ENCODE data around the gene ELF1.
"Not testable (repeated sequence)": the region's sequence is repeated elsewhere in the genome, so short reads cannot be mapped to it uniquely, and the experiment has no call there.

The ELF1 gene

DNA sequence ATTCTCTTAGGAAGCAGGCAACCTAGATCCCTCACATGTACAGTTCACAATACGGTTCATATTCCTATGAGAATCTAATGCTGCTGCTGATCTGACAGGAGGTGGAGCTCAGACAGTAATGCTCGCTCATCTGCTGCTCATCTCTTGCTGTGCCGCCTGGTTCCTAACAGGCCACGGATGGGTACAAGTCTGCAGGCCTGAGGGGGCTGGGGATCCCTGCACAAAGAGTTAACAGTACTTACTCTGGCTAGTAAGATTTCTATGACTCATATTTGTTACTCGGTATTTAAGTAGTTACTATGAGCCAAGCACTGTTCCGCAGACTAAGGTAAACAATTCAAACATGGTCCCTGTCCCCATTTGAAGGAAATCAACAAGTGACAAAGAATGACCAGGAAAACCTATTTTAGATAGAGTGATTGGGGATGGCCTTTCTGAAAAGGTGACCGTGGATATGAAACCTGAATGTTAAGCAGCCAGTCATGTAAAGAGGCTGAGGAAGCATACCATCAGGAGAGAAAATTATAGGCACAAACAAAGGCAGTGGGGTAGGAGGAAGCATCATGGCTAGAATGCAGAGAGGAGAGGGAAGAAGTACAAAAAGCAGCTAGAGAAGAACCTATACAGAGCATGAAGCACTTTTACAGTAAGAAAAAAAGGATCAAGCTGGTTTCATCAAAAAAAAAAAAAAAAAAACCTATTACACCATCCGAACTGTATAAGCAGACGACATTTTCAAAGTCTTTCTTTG, 21.6 kb upstream of the ELF1 start:
- no peak for FAIRE-seq

DNA sequence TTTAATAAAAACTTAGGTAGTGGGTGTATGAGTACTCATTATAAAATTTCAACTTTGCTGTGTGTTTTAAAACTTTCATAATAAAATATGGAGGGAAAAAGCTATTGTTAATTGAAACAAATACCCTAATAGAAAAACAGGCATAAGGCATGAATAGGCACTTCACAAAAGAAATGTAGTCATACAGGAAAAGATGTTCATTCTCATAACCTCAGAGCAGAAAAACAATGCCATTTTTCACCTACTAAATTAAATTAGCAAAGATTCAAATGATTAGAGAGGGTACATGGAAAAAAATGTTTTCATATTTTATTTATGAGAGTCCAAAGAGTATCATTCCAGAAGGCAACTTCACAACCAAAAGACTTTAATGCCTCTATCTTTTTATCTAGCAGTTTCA, 20.6 kb upstream of the ELF1 start:
- peak; percentile 24 for FAIRE-seq

DNA sequence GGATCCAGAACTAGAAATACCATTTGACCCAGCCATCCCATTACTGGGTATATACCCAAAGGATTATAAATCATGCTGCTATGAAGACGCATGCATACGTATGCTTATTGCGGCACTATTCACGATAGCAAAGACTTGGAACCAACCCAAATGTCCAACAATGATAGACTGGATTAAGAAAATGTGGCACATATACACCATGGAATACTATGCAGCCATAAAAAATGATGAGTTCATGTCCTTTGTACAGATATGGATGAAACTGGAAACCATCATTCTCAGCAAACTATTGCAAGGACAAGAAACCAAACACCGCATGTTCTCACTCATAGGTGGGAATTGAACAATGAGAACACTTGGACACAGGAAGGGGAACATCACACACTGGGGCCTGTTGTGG, 17.4 kb upstream of the ELF1 start:
- not testable (repeated sequence) for FAIRE-seq

GRCh38 chr13:41034881-41035280, 15.8 kb upstream of the ELF1 start:
- no peak for FAIRE-seq

DNA sequence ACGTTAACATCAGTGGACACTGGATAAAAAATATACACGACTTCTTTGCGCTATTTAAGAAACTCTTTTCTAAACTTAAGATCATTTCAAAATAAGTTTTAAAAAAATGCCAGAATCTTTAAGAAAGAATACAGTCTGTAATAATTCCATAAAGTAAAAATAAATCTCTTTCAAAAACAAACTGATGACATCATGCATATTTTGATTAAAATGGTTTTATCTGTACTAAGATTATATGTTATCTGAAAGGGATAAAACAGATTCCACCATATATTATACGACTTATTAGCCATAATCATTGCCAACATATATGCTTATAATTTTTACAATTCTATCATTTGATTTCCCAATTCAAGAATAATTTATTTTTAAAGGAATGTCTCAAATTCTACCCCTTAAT, 15.3 kb upstream of the ELF1 start:
- FAIRE-seq, result peak; percentile 79

GRCh38 chr13:41032691-41033376, 13.7 kb upstream of the ELF1 start:
- no peak for FAIRE-seq

DNA sequence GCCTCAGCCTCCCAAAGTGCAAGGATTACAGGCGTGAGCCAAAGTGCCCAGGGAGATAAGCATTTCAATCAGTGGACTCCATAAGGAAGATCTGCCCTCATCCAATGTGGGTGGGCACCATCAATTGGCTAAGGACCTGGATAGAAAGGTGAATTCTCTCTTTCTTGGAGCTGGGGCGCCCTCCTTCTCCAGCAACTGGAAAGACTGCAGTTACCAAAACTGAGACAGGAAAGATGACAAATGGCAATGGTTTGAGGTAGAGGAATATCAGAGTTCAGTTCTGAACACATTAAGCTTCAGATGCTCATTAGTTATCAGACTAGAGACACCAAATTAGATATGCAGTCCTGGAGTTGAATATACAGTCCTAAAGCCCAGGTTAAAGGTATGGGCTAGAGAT, 10.5 kb upstream of the ELF1 start:
- no peak for FAIRE-seq

- no peak for FAIRE-seq
Measured at GRCh38 chr13:41028051-41028450, 8.9 kb upstream of the ELF1 start.

DNA sequence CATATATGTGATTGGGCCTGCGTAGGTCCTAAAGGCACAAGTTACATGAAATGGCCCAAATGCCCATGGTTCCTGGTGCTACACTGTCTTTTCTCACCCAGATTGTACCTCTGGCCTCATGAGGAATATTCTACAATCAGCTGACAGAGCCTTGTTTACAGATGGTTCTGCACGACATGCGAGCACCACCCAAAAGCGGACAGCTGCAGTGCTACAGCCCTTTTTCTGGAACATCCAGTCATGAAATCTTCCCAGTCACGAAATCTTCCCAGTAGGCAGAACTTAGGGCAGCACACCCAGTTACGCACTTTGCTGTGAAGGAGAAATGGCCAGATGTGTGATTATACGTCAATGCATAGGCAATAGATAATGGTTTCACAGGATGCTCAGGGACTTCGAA, 7.7 kb upstream of the ELF1 start:
- no peak for FAIRE-seq

GRCh38 chr13:41025518-41025917, 6.4 kb upstream of the ELF1 start:
- FAIRE-seq, result peak; percentile 65

- peak; percentile 56 for FAIRE-seq
Measured at GRCh38 chr13:41019578-41020347, 647 bp upstream of the ELF1 start.

GRCh38 chr13:41018602-41018948, 541 bp downstream of the ELF1 start:
- FAIRE-seq, result no peak

DNA sequence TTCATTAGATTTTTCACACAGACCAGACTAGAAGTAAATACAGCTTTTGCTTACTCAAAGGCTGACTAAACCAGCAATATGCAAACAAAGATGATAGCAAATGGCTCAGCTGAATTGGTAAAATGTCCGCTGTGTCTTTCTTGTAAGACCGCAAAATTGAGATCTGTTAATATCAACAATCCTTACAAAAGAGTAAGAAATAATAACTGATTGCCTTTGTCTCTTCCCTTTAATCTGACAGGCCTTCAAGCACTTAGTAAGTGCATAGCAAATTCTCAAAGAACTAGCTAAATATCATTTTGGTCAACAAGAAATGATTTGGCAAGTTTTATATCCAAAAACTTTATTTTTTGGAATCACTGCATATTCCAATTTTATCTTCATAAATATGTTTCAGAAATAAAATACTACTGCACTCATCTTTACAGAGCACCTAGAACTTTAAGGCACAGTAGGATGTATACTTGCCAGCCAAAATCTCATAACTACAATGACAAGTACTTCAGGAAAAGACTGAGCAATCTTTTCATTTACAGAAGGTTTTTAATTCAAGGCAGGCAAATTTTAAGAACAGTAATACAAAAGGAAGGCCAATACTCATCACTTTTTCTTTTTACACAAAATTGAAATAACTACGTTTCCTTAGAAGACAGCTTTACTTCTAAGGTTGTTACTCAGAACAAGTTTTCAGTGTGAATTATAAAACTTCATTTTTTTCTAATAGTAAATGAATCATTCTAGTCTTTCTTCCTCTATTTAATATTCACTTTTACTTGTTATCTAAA, 1.1 kb downstream of the ELF1 start:
- peak; percentile 97 for FAIRE-seq

DNA sequence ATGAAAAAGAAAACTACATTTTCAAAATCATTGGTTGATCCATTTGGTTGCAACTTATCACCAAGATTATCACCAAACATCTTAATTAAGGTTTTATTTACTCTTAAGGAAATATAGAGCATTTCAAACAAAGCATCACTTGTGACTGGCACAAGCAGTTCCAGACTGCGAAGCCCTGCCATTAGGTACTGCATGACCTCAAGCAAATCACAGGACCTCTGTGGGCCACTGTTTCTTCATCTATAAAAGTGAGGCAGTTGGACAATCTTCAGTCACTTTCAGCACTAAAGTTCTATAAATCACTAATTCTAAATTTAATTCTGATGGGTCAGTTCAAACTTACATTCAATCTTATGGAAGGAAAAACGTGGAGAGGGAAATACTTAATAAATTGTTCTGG, 2.0 kb downstream of the ELF1 start:
- FAIRE-seq, result peak; percentile 36

- peak; percentile 75 for FAIRE-seq
Measured at GRCh38 chr13:41015920-41016319, 3.2 kb downstream of the ELF1 start.

DNA sequence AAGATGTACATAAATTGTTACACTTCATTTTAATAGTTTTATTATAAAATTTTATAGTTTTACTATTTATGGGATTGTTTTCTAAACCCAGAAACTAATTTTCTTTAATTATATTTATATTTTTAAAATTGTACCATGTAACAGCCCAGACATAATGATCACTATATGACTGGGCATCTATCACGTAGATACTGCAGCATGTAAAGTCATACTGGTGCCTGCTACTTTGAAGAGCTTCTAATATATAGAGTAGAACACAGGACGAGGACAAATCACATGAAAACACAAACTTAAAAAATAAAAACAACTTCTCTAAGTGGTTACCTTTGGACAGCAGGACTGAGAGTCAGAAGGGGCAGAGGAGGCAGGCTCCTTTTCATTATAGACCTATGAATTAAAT, 5.3 kb downstream of the ELF1 start:
- FAIRE-seq, result peak; percentile 13

GRCh38 chr13:41012536-41012935, 6.6 kb downstream of the ELF1 start:
- no peak for FAIRE-seq

DNA sequence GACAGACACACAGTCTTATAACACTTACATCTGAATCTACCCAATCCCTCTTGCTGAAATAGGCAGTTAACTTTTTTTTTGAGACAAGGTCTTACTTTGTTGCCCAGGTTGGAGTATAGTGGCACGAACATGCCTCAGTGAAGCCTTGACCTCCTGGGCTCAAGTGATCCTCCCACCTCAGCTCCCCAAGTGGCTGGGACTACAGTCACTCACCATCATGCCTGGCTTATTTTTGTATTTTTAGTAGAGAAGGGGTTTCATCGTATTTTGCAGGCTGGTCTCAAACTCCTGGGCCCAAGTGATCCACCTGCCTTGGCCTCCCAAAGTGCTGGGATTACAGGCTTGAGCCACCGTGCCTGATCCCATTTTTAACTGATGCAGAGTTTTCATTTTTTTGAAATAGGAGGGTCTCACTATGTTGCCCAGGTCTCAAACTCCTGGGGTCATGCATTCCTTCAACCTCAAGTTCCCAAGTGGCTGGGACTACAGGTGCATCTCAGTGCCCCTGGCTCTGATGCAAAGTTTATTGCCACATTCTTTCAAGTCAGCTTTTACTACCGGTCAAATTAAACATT, 7.6 kb downstream of the ELF1 start:
- no peak for FAIRE-seq

- FAIRE-seq, result peak; percentile 98
Measured at GRCh38 chr13:41008349-41008980, 10.7 kb downstream of the ELF1 start.

DNA sequence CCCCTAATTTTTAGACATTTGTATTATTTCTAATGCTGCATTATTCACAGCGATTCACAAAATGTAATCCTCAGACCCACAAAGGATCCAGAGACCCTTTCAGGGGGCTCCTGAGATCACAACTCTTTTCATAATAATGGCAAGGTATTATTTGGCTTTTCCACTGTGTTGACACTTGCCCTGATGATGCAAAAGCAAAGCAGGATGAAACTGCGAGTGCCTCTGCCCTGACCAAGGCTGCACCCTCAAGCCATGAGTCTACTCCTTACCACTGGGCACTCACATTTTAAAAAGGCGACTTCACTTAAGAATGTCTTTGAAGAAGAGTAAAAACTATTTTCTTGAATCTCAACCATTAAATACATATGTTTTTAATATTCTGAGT, 11.4 kb downstream of the ELF1 start:
- FAIRE-seq, result no peak

GRCh38 chr13:41006978-41007743, 12.0 kb downstream of the ELF1 start:
- FAIRE-seq, result no peak

DNA sequence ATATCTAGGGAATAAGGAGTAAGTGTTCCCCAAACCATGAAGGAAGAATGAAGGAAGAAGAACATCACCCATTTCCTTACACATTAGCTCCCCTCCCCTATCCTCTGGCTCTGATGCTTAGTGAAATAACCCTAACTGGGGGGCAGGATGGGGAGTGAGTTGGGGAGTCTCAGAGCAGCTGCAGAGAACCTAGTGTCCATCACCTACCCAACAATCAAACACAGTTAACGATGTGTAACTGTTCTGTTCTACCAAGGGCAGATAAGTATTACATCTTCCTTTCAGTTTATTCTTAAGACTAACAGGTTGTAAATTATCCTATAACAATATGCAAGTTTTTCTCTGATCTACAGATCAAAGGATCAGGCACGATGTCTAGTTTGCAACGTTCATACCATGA, 12.8 kb downstream of the ELF1 start:
- FAIRE-seq, result peak; percentile 9

All from islet of Langerhans (tissue), 1 donor.